ENCODE data around the gene PPP1R14C.

Gene PPP1R14C

DNA sequence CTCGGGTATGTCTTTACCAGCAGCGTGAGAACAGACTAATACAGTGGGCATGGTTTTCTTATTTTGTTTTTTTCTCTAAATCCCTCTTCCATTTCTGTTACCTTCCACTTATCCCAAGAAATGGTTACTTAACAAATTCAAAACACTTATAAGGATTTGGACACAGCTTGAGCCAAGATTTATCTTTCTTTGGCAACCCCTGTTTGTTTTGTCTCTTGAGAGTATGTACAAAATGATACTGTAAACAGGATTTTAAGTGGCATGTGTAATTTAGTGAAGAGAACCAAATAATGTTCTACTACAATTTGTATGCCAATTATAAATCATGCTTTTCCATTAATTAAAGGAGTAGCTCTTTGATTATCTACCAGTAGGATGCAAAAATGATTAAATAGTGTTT is 51.4 kb downstream of the PPP1R14C start:
- WGBS, 2 experiments (ENCODE audit: insufficient coverage in 2 of 2) = no CpG with 5 or more reads among the region's 2 CpGs
- Histone ChIP-seq H3K9me3 (ENCODE audit: control insufficient read depth, low read length) (peaks cover 10% of the 10 kb centered on the region), H3K4me1 (ENCODE audit: control insufficient read depth, insufficient read depth, low read length, poor library complexity, severe bottlenecking) (peaks cover 8% of the 10 kb centered on the region), H3K27ac (ENCODE audit: low read depth, low read length, severe bottlenecking) (no peak overlapping the region), H3K4me3 (ENCODE audit: extremely low read depth, insufficient read depth, low read length, poor library complexity, severe bottlenecking) (no peak overlapping the region), H3K36me3 (ENCODE audit: control insufficient read depth, insufficient read depth, low read length) (no peaks in the 10 kb centered on the region)

DNA sequence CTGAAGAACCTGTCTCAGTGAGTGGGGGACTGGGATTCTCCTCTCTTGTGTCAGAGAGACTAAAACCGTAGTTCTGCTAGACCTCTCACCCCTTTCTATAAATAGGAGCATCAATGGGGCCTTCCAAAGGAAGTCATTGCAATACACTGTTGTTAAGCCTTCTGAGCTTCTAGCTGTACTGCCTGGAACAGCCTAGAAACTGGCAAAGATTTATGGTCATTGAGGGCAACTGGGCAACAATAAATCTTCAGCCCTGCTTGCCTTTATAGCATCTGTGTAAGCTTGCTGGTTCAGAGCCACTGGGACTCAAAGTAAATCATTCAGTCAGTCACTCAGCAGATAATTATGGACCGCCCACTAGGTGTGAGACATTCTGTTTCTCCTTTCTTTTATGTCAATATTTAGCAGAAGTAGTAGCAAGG is 53.2 kb downstream of the PPP1R14C start:
- H3K36me3 ChIP-seq (ENCODE audit: control insufficient read depth, insufficient read depth, low read length) = no peaks in the 10 kb centered on the region
- peaks cover 8% of the 10 kb centered on the region for H3K4me1 ChIP-seq (ENCODE audit: control insufficient read depth, insufficient read depth, low read length, poor library complexity, severe bottlenecking)
- no peak overlapping the region for H3K4me3 ChIP-seq (ENCODE audit: extremely low read depth, insufficient read depth, low read length, poor library complexity, severe bottlenecking)
- 76 to 86% methylated on average over 1 to 2 of the region's 2 CpGs for WGBS, 2 experiments (ENCODE audit: insufficient coverage in 2 of 2)
- H3K27ac ChIP-seq (ENCODE audit: low read depth, low read length, severe bottlenecking) = no peak overlapping the region
- peaks cover 10% of the 10 kb centered on the region for H3K9me3 ChIP-seq (ENCODE audit: control insufficient read depth, low read length)

DNA sequence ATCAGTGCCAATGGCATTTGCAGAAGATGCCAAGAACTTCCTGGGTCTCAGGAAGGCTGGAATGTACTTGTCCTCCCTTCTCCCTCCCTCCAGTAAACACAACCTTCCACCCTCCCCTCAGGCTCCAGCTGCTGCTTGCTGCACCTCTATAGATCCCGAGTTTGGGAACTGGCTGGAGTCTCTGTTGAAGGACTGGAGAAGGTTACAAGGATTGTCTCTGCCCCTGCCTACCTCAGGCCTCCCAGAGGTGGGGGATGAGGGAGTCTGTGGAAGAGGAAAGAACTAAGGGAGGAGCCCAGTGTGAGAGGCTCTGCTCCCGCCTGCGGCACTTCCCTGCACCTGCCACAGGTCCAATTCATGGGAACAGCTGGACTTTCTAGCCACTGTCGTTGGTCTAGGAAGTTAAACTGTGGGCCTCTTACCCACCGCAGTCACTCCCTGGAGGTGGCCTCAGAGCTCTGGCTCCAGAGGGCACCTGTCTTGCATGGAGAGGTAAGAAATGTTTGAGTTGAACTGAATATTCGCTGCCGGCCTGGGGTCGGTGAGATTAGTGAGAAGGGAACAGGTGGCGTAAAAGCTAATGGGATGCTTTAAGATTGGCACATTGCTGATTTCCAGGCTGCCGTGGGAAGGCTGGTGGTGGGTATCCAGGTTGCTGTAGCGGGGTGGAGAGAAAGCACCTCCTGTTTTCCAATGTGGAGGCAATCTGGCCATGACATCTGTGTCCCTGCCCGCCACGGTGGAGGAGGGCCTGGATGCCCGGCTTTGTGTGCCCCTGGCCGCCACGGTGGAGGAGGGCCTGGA is 54.3 kb downstream of the PPP1R14C start:
- no peak overlapping the region for H3K4me3 ChIP-seq (ENCODE audit: extremely low read depth, insufficient read depth, low read length, poor library complexity, severe bottlenecking)
- no peaks in the 10 kb centered on the region for H3K36me3 ChIP-seq (ENCODE audit: control insufficient read depth, insufficient read depth, low read length)
- WGBS, 2 experiments (ENCODE audit: insufficient coverage in 2 of 2) = 86 to 95% methylated on average over 13 to 15 of the region's 16 CpGs
- H3K27ac ChIP-seq (ENCODE audit: low read depth, low read length, severe bottlenecking) = no peak overlapping the region
- H3K9me3 ChIP-seq (ENCODE audit: control insufficient read depth, low read length) = peaks cover 8% of the 10 kb centered on the region
- H3K4me1 ChIP-seq (ENCODE audit: control insufficient read depth, insufficient read depth, low read length, poor library complexity, severe bottlenecking) = peaks cover 2% of the 10 kb centered on the region

DNA sequence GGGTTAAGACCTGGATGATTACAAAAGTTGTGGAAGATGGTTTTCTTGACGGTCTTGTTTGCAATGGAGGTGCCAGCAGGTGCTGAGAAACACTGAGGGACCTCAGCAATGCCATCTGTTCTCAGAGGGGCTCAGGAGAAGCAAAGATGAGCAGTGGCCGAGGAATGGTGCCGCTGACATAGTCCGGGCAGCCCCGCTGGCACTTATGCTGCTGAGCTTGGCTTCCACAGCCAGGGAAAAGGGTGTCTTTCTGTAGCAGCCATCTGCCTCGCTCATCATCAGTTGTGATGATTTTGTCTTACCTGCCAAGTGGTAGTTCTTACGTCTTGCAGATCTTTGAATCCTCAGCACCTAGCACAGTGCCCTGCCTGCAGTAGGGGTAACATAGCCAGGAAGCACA is 55.7 kb downstream of the PPP1R14C start:
- Histone ChIP-seq H3K36me3 (ENCODE audit: control insufficient read depth, insufficient read depth, low read length) (no peaks in the 10 kb centered on the region), H3K4me1 (ENCODE audit: control insufficient read depth, insufficient read depth, low read length, poor library complexity, severe bottlenecking) (no peaks in the 10 kb centered on the region), H3K9me3 (ENCODE audit: control insufficient read depth, low read length) (no peaks in the 10 kb centered on the region), H3K27ac (ENCODE audit: low read depth, low read length, severe bottlenecking) (no peak overlapping the region), H3K4me3 (ENCODE audit: extremely low read depth, insufficient read depth, low read length, poor library complexity, severe bottlenecking) (no peak overlapping the region)
- WGBS, 2 experiments (ENCODE audit: insufficient coverage in 2 of 2) = 97% methylated on average over 7 of the region's 7 CpGs

DNA sequence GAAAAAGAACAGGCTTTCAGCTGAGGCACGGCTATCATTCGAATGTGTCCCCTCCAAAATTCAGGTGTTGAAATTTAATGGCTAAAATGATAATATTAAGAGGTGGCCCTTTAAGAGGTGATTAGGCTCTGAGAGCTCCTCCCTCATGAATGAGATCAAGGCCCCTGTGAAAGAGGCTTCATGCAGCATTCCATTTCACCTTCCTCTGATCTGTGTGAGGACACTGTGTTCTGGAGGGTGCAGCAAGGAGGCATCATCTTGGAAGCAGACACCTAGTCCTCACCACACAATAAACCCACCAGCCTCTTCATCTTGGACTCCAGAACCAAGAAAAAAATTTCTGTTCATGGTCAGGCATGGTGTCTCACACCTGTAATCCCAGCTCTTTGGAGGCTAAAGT is 56.4 kb downstream of the PPP1R14C start:
- Histone ChIP-seq H3K27ac (ENCODE audit: low read depth, low read length, severe bottlenecking) (no peak overlapping the region), H3K9me3 (ENCODE audit: control insufficient read depth, low read length) (no peaks in the 10 kb centered on the region), H3K36me3 (ENCODE audit: control insufficient read depth, insufficient read depth, low read length) (no peaks in the 10 kb centered on the region), H3K4me1 (ENCODE audit: control insufficient read depth, insufficient read depth, low read length, poor library complexity, severe bottlenecking) (no peaks in the 10 kb centered on the region), H3K4me3 (ENCODE audit: extremely low read depth, insufficient read depth, low read length, poor library complexity, severe bottlenecking) (no peak overlapping the region)
- WGBS, 2 experiments (ENCODE audit: insufficient coverage in 2 of 2) = 80 to 85% methylated on average over 2 of the region's 2 CpGs

DNA sequence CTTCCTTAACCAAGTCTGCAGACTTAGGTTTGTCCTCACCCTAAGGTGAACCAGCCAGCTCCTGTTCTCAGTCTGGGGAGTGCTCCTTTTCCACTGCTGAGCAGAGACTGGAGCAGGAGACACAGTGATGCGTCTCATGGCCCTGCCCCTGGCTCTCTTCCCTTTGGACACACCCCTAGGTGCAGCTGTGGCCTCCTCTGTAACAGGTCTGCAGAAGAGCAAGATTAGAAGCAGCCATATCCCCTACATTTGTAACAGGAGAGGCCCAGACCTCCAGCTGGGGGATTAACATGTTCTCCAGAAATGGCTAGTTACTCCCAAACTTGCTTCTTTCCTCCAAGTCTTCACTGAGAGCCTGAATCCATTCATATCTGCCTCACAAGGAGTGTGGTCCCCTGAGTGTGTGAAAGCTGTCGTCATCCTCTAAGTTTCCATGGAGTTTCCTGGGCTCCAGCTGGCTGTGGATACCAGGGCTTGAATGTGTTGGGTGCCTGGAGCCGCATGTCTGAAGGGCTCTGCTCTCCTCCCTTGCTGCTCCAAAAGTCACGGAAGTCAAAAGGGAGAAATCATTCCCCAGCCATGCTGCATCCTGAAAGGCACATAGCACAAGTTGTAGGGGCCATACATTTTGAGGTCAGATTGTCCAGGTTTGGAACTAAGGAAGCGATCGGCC is 57.7 kb downstream of the PPP1R14C start:
- H3K4me3 ChIP-seq (ENCODE audit: extremely low read depth, insufficient read depth, low read length, poor library complexity, severe bottlenecking) = no peak overlapping the region
- H3K36me3 ChIP-seq (ENCODE audit: control insufficient read depth, insufficient read depth, low read length) = no peaks in the 10 kb centered on the region
- 83 to 88% methylated on average over 3 to 4 of the region's 6 CpGs for WGBS, 2 experiments (ENCODE audit: insufficient coverage in 2 of 2)
- peaks cover 4% of the 10 kb centered on the region for H3K4me1 ChIP-seq (ENCODE audit: control insufficient read depth, insufficient read depth, low read length, poor library complexity, severe bottlenecking)
- no peaks in the 10 kb centered on the region for H3K9me3 ChIP-seq (ENCODE audit: control insufficient read depth, low read length)
- no peak overlapping the region for H3K27ac ChIP-seq (ENCODE audit: low read depth, low read length, severe bottlenecking)

DNA sequence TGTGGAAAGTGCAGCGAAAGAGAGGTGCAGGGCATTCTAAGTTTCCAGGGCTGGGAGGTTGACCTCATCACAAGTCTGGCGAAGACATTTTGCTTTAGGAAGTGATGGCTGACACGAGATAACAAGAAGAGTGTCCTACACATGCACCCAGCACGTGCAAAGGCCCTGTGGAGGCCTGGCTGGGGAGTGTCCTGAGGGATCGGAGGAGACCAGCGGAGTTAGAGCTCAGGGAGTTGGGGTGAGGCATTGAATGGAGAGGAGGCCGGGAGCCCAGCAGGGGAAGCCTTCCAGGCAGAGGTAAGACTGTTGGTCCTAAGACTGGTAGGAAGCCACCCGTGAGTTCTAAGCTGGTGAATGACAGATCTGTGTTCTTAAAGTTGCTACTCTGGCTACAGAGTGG is 58.4 kb downstream of the PPP1R14C start:
- no peak overlapping the region for H3K27ac ChIP-seq (ENCODE audit: low read depth, low read length, severe bottlenecking)
- WGBS, 2 experiments (ENCODE audit: insufficient coverage in 2 of 2) = 96 to 97% methylated on average over 7 to 8 of the region's 8 CpGs
- H3K36me3 ChIP-seq (ENCODE audit: control insufficient read depth, insufficient read depth, low read length) = no peaks in the 10 kb centered on the region
- peaks cover 4% of the 10 kb centered on the region for H3K4me1 ChIP-seq (ENCODE audit: control insufficient read depth, insufficient read depth, low read length, poor library complexity, severe bottlenecking)
- H3K9me3 ChIP-seq (ENCODE audit: control insufficient read depth, low read length) = no peaks in the 10 kb centered on the region
- no peak overlapping the region for H3K4me3 ChIP-seq (ENCODE audit: extremely low read depth, insufficient read depth, low read length, poor library complexity, severe bottlenecking)

DNA sequence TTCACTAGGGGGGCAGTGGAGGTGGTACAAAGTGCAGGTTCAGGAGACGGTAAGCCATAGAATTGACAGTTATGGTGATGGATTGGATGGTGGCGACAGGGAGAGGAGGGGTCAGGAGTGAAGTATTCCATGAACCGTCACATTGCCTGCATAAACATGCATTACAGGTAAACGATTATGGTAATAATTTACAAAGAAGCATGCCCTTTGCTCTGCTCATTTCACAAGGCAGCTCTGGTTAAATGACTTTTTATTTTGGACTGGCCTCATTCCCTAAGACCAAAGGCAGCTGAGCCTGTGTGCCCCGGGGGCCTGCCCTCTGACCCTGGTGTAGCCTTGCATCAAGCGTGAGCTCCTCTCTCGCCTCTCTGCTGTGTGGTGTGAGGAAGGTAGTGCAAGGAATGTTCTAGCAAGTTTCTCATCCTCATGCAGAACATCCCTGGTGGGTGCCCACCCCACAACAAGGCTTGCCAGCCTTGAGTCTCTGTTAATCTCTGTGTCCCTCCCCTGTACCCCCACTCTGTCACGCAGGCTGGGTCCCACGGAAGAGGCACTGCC is 59.0 kb downstream of the PPP1R14C start:
- Histone ChIP-seq H3K27ac (ENCODE audit: low read depth, low read length, severe bottlenecking) (no peak overlapping the region), H3K9me3 (ENCODE audit: control insufficient read depth, low read length) (no peaks in the 10 kb centered on the region)
- WGBS, 2 experiments (ENCODE audit: insufficient coverage in 2 of 2) = 86 to 90% methylated on average over 6 to 8 of the region's 9 CpGs

DNA sequence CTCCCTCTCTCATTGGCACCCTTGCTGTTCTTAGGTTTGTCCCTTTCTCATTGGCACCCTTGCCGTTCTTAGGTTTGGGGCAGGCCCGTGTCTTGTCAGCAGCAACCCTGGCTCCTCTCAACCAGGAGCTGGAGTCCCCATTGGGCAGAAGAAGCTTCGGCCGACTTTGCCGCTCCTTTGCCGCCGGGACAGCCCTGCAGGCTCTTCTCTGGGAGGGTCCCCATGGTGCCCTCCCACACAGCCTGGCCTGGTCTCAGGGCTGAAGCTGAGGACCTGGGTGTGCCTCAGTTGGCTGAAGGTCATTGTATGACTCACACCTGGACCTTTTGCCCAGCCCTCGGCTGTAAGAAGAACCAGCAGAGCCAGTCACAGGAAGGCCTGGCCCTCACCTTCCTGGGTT is 59.6 kb downstream of the PPP1R14C start:
- Histone ChIP-seq H3K27ac (ENCODE audit: low read depth, low read length, severe bottlenecking) (no peak overlapping the region), H3K4me1 (ENCODE audit: control insufficient read depth, insufficient read depth, low read length, poor library complexity, severe bottlenecking) (peaks cover 4% of the 10 kb centered on the region), H3K4me3 (ENCODE audit: extremely low read depth, insufficient read depth, low read length, poor library complexity, severe bottlenecking) (no peak overlapping the region), H3K9me3 (ENCODE audit: control insufficient read depth, low read length) (no peaks in the 10 kb centered on the region), H3K36me3 (ENCODE audit: control insufficient read depth, insufficient read depth, low read length) (no peaks in the 10 kb centered on the region)
- 95 to 98% methylated on average over 7 to 8 of the region's 8 CpGs for WGBS, 2 experiments (ENCODE audit: insufficient coverage in 2 of 2)

More for the DNA sequence above, 59.0 kb downstream of the PPP1R14C start:
- Histone ChIP-seq H3K4me3 (ENCODE audit: extremely low read depth, insufficient read depth, low read length, poor library complexity, severe bottlenecking) (no peak overlapping the region), H3K4me1 (ENCODE audit: control insufficient read depth, insufficient read depth, low read length, poor library complexity, severe bottlenecking) (peaks cover 4% of the 10 kb centered on the region), H3K36me3 (ENCODE audit: control insufficient read depth, insufficient read depth, low read length) (no peaks in the 10 kb centered on the region)

DNA sequence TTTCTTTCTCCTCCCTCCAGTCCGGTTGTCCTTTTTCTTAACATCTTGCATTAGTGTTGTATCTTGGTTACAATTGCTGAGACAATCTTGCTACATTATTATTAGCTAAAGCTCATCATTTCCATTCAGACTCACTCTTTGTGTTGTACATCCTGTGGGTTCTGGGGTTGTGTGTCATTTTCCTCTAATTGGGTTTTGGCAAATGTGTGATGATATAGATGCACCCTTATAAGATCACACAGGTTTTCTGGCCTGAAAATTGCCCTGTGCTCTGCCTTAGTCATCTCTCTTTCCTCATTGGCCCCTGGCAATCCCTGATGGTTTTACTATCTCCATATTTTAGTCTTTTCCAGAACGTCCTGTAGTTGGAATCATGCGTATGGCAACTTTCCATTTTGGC is 60.1 kb downstream of the PPP1R14C start:
- WGBS, 2 experiments (ENCODE audit: insufficient coverage in 2 of 2) = 88 to 93% methylated on average over 2 of the region's 3 CpGs

DNA sequence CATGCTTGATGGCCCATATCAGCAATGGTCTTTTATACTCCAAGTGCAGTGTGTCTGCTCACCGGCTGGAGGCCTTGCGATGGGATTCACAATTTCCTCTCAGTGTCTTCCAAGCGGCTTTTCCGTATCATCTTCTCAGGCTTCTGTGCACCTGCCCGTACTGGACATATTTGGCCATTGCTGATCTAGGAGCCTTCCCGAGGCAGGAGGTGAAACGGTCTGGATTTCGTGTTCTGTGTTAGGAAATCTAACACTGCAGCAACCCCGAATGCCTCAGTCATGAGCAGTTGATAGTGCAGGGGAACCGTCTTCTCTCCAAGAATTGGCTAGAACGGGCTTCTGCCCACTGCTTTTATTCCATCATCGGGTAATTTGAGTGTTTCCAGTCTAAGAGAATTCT is 60.5 kb downstream of the PPP1R14C start:
- WGBS, 2 experiments (ENCODE audit: insufficient coverage in 2 of 2) = 91 to 96% methylated on average over 8 to 12 of the region's 12 CpGs
- Histone ChIP-seq H3K36me3 (ENCODE audit: control insufficient read depth, insufficient read depth, low read length) (no peaks in the 10 kb centered on the region), H3K4me3 (ENCODE audit: extremely low read depth, insufficient read depth, low read length, poor library complexity, severe bottlenecking) (no peak overlapping the region), H3K27ac (ENCODE audit: low read depth, low read length, severe bottlenecking) (no peak overlapping the region), H3K4me1 (ENCODE audit: control insufficient read depth, insufficient read depth, low read length, poor library complexity, severe bottlenecking) (peaks cover 12% of the 10 kb centered on the region), H3K9me3 (ENCODE audit: control insufficient read depth, low read length) (no peaks in the 10 kb centered on the region)

More for the DNA sequence above, 60.1 kb downstream of the PPP1R14C start:
- H3K27ac ChIP-seq (ENCODE audit: low read depth, low read length, severe bottlenecking) = no peak overlapping the region
- H3K9me3 ChIP-seq (ENCODE audit: control insufficient read depth, low read length) = no peaks in the 10 kb centered on the region
- H3K4me3 ChIP-seq (ENCODE audit: extremely low read depth, insufficient read depth, low read length, poor library complexity, severe bottlenecking) = no peak overlapping the region
- H3K4me1 ChIP-seq (ENCODE audit: control insufficient read depth, insufficient read depth, low read length, poor library complexity, severe bottlenecking) = peaks cover 9% of the 10 kb centered on the region
- H3K36me3 ChIP-seq (ENCODE audit: control insufficient read depth, insufficient read depth, low read length) = no peaks in the 10 kb centered on the region
